GM19025 (cell line): ENCODE data around the gene KIAA0753.
"Not testable (repeated sequence)": the region's sequence is repeated elsewhere in the genome, so short reads cannot be mapped to it uniquely, and the experiment has no call there.

ENCODE experiments used
- ATAC-seq: cut with Tn5 transposase; IDR thresholded peaks from one replicate; pipeline ENCODE4 v1.9.1; 2021; ENCODE audit warnings: mild to moderate bottlenecking, low read depth, moderate library complexity; ENCODE audit not compliant: unreplicated experiment

The KIAA0753 gene

DNA sequence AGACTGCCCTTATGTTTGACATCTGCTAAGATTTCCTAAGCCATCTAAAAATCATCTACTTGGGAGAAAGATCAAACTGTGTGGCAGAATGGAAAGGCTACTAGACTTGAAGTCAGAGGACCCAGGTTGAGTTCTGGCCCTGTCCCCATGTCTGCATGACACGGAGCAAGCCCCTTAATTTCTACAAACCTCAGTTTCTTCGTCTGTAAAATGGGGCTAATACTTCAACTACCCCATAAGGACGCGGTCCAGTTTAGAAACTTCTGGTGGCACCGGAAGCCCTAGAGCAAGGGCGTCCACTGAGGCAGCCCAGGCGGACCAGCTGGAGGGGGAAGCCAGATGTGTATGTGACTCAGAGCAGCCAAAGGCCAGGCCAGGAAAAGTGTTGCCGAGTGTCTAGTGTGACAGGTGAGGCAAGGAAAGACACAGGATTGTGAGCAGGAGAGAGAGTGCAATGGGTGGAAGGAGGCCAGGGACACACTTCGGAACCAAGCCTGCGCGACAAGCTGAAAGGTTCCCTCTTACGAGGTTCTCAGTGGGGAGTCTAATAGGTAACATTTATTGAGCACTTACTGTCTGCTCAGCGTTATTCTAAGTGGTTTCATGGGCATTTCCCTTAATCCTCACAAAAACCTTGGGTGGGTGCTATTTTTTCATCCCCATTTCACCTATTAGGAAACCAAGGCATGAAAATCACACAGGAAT is 66.4 kb downstream of the KIAA0753 start:
- ATAC-seq, result no peak

DNA sequence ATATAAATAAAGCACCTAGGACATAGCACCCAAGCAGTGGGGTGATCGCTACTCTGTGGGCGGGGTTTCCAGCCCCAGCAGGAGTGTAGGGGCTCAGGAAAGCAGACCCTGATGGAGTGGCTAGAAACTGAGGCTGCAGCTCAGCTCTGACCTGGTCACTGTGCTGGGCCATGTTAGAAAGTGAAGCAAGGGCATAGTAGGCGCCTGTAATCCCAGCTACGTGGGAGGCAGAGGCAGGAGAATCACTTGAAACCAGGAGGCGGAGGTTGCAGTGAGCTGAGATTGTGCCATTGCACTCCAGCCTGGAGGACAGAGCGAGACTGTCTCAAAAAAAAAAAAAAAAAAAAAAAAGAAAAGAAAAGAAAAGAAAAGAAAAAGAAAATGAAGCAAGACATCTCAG is 67.0 kb downstream of the KIAA0753 start:
- not testable (repeated sequence) for ATAC-seq

DNA sequence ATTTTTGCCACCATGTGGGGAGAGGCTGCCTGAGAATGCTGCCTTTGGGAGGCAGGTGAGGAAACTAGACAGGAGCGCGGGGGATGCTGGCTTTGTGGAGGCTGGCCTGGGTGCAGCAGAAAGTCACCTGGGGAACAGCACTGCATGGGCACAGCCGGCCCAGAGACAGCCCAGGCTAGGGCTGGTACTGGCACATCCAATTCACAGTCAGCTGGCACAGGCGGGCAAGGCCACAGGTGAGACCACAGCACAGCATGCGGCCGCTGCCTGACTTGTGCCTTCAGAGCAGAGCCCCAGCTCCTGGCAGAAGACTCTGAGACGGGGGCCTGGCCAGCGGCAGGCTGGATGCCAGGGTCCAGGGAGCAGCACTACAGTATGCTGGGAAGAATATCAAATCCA is 67.5 kb downstream of the KIAA0753 start:
- ATAC-seq, result no peak

DNA sequence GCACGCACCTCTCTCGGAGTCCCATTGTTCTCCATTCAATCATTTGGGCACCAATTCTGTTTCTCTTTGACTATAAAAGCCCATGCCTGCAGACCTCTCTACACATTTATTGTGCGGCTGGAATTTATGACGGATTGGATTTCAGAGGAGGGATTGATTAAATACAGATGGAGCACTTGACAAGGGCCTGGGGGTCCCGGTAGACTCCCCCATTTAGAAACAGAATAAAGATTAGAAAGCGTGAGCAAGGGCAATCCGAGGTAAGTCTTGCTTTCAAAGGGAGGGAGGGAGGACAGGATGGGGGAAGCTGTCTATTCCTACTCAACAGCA is 69.1 kb downstream of the KIAA0753 start:
- ATAC-seq, result no peak

DNA sequence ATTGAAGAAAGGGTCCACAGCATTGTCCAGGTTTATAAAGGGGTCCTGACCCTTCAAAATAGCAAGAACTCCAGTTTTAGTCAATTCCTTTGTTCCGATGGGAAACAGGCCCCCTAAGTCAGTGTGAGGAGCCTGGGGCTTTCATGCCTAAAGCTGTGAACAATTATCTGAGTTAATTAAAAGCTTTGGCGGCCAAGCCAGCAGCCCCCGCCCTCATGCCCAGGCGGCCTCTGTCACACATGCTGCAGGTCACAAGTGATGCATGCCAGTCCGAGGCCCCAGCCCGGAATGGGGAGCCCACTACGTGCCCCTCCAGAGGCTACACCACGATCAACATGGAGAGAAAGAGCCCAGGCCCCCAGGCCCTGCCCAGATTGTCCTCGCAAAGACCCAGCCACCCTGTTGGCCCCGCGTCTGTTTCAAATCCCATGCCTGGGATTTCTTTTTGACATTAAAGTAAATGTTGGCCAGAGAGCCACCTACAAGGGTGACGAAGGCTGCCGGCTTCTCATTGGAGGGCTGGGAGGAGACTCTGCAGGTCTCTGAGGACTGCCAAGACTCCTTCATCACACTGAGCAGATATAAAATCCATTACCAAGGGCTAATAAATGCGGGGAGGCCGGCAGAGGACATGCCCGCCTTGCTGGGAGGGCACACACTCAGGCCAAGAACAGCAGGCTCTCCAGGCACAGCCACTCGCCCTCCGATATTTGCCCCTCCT is 69.6 kb downstream of the KIAA0753 start:
- no peak for ATAC-seq

DNA sequence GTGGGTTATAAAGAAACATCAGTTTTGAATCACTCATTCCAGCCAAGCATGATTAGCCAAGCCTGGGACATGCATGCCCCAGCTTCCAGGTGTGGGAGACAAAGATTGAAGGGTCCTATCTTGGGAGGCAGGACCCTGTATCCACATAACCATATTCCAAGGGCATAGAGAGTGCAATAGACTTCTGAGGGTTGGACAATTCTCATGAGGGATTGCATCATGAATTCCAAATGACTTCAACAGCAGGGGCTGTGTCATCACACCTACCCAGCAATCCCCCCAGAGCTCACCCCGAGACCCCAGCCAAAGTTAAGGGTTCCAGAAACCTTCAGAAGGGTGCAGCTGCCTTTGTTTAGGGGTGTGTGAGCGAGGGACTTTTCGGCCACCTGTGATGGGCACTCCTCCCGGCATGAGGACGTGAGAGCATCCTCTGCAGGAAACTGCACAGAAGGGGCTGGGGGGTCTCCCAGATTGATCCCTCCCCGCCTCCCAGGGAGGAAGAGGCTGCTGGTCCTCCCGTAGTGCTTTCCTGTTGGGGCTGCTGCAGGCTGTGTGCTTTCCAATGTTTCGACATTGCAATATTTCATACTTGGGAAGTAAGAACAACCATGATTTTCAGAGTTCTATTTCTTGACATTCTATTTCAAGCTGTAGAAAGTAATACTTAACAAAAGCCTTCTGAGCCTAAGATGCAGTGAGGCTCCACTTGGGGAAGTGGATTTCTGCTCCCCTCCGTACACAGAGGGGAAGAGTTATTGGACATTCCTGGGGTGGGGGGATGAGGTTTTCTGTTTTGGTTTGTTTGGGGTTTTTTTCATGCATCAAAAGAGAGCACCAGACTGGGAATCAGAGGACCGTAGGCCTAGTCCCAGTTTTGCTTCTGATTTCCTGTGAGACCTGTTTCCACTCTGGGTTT is 70.9 kb downstream of the KIAA0753 start:
- ATAC-seq, result no peak

DNA sequence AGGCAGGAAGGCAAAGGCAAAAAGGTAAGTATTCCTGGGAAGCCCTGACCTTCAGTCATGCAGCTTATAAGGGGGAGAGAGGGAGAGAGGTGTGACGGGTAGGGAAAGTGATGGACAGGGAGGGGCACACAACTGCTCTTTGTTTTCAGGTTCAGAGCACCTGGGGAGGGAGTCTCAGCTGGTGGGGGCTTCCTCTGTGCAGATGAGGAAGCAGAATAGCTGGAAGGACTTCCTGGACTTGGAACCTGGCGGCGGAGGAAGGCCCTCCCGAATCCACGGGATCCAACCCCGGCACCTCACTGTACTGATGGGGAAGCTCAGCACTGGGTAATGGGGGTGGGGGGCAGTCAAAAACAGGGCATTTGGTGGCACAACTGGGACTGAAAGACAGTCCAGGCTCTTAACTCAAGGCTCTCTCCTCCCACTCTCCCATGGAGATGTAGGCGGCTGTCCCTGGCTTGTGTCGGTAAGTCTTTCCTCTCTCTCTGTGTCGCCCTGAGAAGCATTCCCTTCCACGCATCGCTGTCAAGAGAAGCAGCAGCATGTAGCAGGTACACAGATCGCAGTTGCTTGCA is 72.2 kb downstream of the KIAA0753 start:
- no peak for ATAC-seq

DNA sequence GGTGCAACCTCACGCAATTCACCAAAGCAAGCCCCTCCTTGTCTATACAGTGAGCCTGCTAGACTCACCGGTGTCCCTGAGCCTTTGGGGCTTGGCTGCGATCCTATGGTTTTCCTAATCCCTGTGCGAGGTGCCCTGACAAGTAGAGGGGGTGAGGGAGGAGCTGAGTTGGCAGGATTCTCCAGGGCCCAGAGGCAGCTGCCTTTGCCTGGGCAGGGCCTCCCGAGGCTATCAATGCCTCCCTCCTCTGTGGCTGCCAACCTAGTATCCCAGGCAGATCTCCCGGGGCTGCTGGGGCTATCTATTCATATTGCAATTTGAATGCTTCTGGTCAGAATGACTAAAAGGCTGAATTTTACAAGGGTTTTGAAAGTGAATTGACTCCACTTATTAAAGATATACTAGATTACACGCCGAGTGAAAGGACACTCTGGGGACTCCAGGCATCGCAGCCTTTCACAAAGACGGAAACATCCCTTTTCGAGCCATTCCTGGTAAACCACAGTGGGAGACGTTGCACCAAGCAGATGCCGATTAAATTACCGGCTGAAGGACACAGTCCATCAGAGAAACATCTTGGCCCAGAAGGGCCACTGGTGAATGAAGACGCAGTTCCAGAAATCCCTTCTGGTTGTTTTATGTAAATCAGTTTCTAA is 72.9 kb downstream of the KIAA0753 start:
- no peak for ATAC-seq

DNA sequence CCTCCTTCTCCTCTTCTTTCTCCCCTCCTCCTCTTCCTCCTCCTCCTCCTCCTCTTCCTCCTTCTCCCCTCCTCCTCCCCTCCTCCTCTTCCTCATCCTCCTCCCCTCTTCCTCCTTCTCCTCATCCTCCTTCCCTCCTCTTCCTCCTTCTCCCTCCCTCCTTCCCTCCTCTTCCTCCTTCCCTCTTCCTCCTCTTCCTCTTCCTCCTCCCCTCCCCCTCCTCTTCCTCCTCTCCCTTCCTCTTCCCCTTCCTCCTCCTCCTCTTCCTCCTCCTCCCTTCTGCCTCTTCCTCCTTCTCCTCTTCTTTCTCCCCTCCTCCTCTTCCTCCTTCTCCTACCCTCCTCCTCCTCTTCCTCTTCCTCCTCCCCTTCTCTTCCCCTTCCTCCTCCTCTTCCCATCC is 79.1 kb downstream of the KIAA0753 start:
- no peak for ATAC-seq

DNA sequence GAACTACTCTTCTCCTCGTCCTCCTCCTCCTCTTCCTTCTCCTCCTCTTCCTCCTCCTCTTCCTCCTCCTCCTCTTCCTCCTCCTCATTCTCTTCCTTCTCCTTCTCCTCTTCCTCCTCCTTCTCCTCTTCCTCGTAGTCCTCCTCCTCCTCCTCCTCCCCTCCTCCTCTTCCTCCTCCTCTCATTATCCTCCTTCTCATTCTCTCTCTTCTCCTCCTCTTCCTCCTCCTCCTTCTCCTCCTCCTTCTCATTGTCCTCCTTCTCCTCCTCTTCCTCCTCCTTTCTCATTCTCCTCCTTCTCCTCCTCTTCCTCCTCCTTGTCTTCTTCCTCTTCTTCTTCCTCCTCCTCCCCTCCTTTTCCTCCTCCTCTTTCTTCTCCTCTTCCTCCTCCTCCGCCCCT is 80.0 kb downstream of the KIAA0753 start:
- ATAC-seq, result no peak

DNA sequence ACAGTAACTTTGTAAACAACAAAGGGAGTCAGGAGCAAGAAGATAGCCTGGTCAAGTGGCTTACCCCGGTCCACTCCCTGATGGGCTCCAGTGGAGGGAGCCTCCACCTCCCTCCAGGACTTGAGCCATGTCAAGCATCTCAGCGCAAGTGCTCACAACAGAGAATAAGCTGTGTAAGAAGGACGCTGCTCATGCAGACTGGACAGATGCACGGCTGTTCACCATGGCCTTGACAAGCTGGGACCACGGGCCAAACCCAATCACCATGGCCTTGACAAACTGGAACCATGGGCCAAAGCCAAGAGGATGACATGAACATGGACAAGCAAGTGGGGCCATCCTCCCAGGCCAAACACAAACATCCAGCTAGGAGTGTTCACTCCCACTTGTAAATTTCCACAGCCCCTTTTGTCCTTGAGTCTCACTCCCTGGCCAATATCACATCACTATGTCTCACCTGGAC is 80.7 kb downstream of the KIAA0753 start:
- no peak for ATAC-seq

DNA sequence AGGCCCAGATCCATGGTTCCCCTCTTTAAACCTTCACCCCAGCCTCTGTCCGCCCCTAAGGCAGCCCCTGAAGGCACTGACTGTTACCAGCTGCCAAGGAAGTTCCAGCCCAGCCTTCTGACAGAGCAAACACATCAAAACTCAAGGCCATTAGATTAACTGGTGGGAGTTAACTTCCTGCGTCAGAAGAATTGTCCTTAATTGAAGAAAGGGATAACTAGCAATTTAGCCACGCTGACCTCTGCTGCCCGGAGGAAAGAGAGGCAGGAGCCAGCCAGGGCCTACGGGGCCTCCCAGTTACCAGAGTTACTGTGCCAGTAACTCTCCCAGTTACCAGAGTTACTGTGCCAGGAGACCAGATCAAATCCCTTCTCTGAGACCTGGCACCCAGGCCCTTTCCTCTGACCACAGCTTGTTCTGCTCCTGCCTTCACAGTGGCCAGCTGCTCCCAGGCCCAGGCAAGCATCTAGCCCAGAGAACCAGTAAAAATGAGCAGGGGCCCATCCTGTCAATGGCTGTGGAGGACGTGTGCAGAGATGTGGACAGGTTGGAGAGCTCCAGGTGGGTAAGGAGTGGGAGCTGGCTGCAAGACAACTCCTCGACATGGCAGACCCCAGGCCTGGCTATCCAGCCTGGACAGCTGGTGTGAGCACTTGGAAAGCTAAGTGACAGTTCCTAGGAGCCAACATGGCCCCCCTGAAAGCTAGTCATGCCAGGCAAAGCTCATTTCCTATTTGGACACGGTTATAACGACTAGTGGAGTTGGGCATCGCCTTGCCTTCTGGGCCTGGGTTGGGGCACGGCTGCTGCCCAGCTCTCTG is 81.4 kb downstream of the KIAA0753 start:
- no peak for ATAC-seq

DNA sequence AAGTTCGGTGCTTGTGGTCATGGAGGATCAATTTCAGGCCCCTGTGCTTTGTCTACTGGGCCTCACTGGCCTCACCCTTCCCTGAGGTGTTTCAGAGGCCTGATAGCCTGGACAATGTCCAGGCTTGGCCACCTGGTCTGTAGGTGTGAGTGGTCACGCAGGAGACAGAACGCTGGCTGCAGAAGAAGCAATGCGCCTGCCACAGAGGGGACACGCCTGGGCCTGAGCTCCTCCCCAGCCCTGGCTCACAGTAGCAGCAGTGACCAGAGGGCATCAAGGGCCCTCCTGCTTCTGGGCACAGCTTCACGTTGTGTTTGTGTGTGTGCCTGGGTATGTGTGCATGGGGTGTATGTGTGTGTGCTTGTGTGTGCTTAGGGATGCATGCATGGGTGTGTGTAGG is 82.2 kb downstream of the KIAA0753 start:
- no peak for ATAC-seq

DNA sequence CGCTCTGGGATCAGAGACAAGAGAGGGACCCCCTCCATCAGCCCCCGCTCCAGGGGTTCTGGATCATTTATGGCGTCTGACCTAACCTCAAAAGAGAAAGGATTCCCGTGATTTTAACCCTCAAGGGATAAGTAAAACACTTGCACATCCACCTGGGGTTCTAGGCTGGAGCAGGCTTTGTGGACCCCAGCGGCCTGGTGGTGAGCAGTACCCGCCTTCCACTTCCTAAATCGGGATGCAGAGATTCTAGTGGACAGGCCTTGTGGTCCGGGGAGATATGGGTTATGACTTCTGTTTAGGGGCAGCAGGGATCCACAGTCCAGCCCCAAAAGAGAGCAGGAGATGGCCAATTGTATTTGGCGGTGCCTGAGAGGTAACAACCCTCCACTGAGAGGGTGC is 83.5 kb downstream of the KIAA0753 start:
- no peak for ATAC-seq

DNA sequence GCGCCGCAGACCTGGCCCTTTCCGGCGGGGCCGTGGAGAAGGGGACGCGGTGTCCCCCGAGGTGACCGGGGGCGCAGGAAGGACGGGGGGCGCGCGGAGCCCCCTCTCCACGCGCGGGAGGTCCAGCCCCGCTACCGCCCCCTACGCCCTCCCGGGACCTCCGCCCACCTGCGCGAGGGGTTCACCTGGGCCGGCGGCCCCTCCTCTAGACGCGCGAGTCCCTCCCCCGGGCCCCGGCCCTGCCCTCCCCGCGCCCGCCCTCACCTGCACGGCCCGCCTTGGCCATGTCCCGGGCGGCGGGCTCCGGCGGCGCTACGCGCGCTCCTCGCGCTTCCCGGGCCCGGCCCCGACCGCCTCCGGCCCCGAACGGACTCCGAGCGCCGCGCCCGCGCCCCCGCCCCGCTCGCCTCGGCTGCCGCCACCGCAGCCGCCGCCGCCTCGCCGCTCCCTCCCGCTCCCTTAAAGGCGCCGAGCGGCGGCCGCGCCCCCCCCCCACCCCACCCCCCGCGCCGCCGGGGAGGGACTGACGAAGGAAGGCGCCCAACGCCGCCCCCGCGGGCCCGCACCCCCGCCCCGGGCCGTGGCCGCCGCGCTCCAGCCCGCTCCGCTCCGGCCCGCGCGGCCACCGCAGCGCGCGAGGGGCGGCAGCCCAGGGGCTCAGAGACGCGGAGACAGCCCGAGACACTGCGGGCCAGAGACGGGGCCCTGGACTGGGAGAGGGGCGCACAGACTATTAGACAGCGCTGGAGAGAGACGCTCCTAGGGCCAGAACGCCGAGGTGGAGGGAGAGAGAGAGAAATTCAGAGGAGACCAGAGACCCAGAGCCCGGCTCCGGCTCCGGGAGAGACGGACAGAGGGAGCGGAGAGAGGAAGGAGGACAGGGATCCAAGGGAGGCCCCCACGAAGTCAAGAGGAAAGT is 84.1 kb downstream of the KIAA0753 start, which contains the start of gene PITPNM3:
Gene PITPNM3 (minus strand): TSS at position 435 of the 919 bp plus-strand sequence. CDS start 149 bp downstream, at position 286.
- no peak for ATAC-seq

DNA sequence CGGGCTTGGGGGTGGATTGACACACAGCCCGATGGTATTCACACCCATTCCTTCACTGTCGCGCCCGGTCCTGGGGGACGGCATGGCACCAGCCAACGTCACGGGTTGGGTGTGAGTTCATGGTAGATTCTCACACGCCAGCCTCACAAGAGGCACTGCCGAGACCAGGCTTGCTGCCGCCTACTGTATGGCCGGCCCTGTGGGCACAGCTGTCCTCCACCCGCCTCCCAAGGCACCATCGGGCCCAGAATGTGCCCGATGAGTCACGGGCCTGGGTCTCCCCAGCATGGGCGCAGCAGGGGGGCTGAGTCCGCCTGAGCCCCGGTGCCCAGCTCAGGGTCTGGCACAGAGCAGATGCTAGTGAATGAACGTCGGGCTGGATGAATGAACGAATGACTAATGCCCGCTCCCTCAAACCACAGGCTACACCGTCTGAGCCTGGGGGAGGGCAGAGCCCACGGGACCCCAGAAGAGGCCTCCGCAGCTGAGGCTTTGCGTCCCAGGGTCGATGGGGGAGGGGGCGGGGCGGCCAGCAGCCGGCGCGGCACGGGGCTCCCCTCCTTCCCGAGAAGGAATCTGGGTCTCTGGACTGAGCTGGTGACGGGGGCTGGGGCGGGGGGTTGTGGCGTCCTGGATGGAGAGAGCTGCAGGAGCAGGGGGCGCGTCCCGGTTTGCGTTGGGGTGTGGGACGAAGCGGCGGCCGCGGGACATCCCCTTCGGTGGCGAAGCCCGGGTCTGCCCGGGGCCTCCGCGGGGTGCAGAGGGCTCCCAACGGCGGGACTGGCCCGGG is 85.0 kb downstream of the KIAA0753 start:
- ATAC-seq, result no peak

DNA sequence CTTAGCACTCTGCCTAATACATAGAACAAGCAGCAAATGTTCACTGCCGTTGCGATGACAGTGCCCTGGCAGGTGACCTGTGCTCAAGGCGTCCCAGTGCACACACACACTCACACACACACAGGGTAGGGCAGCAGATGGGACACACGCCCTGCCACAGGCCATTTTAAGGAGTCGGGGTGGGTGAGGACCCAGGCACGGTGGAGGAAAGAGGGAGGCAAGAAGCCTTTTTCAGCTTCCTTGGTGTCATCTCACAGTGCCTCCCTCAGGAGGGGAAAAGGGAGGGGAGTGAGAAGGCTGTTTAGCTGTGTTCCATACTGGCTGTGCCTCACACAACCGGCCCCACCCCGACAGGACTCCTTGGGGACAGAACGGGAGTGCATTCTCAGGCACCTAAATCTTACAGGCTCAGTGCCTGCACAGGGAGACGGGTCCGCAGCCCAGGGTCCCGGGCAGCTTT is 85.6 kb downstream of the KIAA0753 start:
- ATAC-seq, result no peak
